Aortic smooth muscle cell (primary cell): ENCODE results near the gene LCK. TPM values are rescaled to one million over a fixed set of nuclear protein-coding genes. Genes with fewer than 3 reads are reported as not detected.

Source experiments
- total RNA-seq: library from RNA; depleted of rRNA; stranded (reverse); fragments of >200 nt; gene quantifications from 2 replicates; pipeline ENCODE4 v1.2.3, GENCODE V29; 2014

Gene LCK
- total RNA-seq, result not detected in 2 replicates

GRCh38 chr1:32250893-32251716 lies at the start of gene LCK:
TSS of gene LCK (plus strand) at chr1:32251265. CDS start at chr1:32274330, 23,065 bp downstream.

GRCh38 chr1:32205401-32206370 lies 45.4 kb upstream of the LCK start, which contains the start of gene IQCC:
TSS of gene IQCC (plus strand) at chr1:32205671. CDS start at chr1:32205682, 11 bp downstream.

DNA sequence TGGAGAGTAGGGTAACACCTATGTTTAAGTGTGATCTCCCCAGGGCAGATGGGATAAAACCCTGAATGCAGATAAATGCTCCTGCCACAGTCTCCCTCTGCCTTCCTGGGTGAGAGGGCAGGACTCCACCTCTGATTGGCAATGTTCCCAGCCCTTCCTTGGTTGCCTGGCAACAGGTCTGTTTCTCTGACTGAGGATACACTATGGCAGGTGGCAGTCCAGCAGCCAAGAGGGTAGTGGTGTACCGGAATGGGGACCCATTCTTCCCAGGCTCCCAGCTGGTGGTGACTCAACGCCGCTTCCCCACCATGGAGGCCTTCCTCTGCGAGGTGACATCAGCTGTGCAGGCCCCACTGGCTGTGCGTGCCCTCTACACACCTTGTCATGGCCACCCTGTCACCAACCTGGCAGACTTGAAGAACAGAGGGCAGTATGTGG lies 42.2 kb upstream of the LCK start, which contains the start of gene DCDC2B:
Gene DCDC2B, plus strand, starts transcription at position 199 of the 438 bp plus-strand sequence. Its CDS starts 5 bp downstream, at position 204.

DNA sequence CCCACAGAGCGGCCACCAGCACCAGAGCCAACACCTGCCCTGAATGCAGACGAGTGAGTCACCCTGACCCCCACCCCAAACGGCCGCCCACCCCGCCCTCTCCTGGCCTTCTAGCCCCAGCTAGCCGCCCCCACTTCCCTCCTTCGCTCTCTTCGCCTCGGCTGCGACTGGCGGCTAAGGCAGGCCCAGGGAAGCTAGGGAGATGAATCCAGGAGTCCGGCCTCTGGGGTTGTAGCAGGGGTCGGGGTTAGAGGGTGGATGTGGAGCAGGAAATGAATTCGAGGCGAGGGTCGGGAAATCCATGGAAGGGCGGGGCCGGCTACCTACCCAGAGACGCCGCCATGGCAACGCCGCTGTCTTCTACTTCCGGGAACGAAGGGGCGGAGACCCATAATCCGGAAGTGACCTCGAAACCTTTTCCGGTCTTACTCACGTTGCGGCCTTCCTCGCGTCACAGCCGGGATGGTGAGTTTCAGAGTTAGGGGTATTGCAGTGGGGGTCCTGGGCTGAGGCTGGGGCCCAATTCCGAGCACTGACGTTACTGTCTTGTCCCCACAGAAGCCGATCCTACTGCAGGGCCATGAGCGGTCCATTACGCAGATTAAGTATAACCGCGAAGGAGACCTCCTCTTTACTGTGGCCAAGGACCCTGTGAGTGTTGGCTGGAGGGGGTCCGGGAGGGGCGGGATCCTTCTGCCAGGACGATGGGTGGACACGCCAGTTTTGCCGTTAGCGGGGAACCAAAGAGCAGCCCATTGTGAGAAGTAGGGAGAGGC lies 28.9 kb upstream of the LCK start, which contains the start of the genes EIF3I and TMEM234:
Gene EIF3I, plus strand, starts transcription at position 428 of the 776 bp plus-strand sequence. Its CDS starts 35 bp downstream, at position 463.
Gene TMEM234, minus strand, starts transcription at position 374 of the 776 bp plus-strand sequence. Its CDS starts 31 bp downstream, at position 343.

GRCh38 chr1:32246888-32247273 lies 4.2 kb upstream of the LCK start, which contains the start of gene FAM167B:
TSS of gene FAM167B (plus strand) at chr1:32247222. CDS start at chr1:32247422, 200 bp downstream.

GRCh38 chr1:32291708-32292538 lies 40.9 kb downstream of the LCK start, which contains the start of gene HDAC1:
TSS of gene HDAC1 (plus strand) at chr1:32292083. CDS start at chr1:32292170, 87 bp downstream.

Other genes with a start within 250 kb of the LCK start
- 42.5 and 56.6 TPM in 2 replicates for gene KHDRBS1, start 237.4 kb upstream of the LCK start, total RNA-seq
- gene TMEM39B, start 178.3 kb upstream of the LCK start, total RNA-seq, result 6.1 and 6.8 TPM in 2 replicates
- gene KPNA6, start 143.2 kb upstream of the LCK start, total RNA-seq, result 29.6 and 33.0 TPM in 2 replicates
- gene TXLNA, start 71.6 kb upstream of the LCK start, total RNA-seq, result 87.7 and 107 TPM in 2 replicates
- 15.6 and 17.6 TPM in 2 replicates for gene CCDC28B, start 50.7 kb upstream of the LCK start, total RNA-seq
- gene IQCC, start 45.6 kb upstream of the LCK start, total RNA-seq, result 2.1 and 2.5 TPM in 2 replicates
- gene DCDC2B, start 42.2 kb upstream of the LCK start, total RNA-seq, result not detected in 2 replicates
- 20.7 and 22.7 TPM in 2 replicates for gene TMEM234, start 28.9 kb upstream of the LCK start, total RNA-seq
- gene EIF3I, start 28.9 kb upstream of the LCK start, total RNA-seq, result 285 and 327 TPM in 2 replicates
- 0.79 and 1.7 TPM in 2 replicates for gene FAM167B, start 4.0 kb upstream of the LCK start, total RNA-seq
- 113 and 116 TPM in 2 replicates for gene HDAC1, start 40.8 kb downstream of the LCK start, total RNA-seq
- 13.9 TPM in 2 replicates for gene MARCKSL1, start 85.0 kb downstream of the LCK start, total RNA-seq
- 0.66 and 0.99 TPM in 2 replicates for gene FAM229A, start 111.2 kb downstream of the LCK start, total RNA-seq
- 0.40 and 1.7 TPM in 2 replicates for gene TSSK3, start 111.3 kb downstream of the LCK start, total RNA-seq
- gene BSDC1, start 143.2 kb downstream of the LCK start, total RNA-seq, result 56.5 and 60.6 TPM in 2 replicates
- under 0.01 TPM in 2 replicates for gene ZBTB8B, start 213.8 kb downstream of the LCK start, total RNA-seq